Nephron progenitor cell (in vitro differentiated cells): ENCODE measurements around the gene MYL2.

Source experiments
- DNase-seq: peaks from one replicate; pipeline ENCODE4 v3.0.0; 2021
- H3K27ac Mint-ChIP-seq: 2 replicates; pipeline ENCODE4 v1.8.0; 2021; ENCODE audit warnings: mild to moderate bottlenecking, moderate library complexity, mixed read lengths
- H3K27me3 Mint-ChIP-seq: 2 replicates; pipeline ENCODE4 v1.8.0; 2021; ENCODE audit warnings: mild to moderate bottlenecking, low read depth, mixed read lengths; ENCODE audit not compliant: poor library complexity
- H3K36me3 Mint-ChIP-seq: 2 replicates; pipeline ENCODE4 v1.8.0; 2021; ENCODE audit warnings: low read depth, mixed read lengths
- H3K4me1 Mint-ChIP-seq: 2 replicates; pipeline ENCODE4 v1.8.0; 2021; ENCODE audit warnings: mixed read lengths
- H3K4me3 Mint-ChIP-seq: 2 replicates; pipeline ENCODE4 v1.8.0; 2021; ENCODE audit warnings: mild to moderate bottlenecking, moderate library complexity, mixed read lengths
- H3K9me3 Mint-ChIP-seq: 2 replicates; pipeline ENCODE4 v1.8.0; 2021; ENCODE audit warnings: mild to moderate bottlenecking, moderate library complexity, mixed read lengths
- TF ChIP-seq, protein P1 (sequence below): fragments of 200-600 bp; sonication (generic); IDR thresholded peaks from 2 replicates; pipeline ENCODE4 v1.5.0; 2021; ENCODE audit warnings: antibody characterized with exemption

MYL2 gene

DNA sequence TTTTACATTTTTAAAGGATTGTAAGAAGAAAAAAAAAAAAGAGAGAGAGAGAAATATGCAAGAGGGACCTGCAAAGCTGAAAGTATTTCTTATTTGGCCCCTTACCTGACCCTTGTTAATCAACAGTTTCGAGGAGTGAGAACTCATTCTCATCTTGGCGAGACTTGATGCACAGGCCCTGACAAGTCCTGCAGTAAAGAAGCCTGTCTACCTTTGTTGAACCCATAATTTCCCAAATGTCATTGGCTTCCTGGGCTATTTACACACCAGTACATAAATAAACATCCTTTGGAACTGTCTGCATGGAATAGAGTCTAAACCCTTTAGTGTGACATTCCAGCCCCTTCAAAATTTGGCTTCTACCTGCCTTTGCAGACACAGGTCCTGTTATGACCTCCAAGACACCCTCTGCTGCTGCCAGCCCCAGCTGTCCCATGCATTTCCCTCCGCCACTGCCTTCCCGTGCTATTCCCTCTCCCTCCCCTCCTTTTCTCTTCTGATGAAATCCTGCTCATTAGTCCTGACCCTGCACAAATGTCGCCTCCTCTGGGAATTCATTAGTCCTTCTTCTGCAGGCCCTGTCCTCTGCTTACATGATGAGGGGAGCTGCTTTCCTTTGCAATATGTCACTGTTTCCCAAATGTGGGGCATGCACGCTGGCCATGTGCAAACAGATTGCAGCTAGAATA lies 35.1 kb downstream of the MYL2 start:
- DNase-seq: peak; percentile 19
- Mint-ChIP-seq H3K36me3 (no peaks in the 10 kb centered on the region), H3K9me3 (peaks cover 4% of the 10 kb centered on the region), H3K4me3 (no peak overlapping the region), H3K27ac (no peak overlapping the region), H3K4me1 (peaks cover 22% of the 10 kb centered on the region), H3K27me3 (peaks cover 20% of the 10 kb centered on the region)
- TF ChIP-seq, protein P1, sequence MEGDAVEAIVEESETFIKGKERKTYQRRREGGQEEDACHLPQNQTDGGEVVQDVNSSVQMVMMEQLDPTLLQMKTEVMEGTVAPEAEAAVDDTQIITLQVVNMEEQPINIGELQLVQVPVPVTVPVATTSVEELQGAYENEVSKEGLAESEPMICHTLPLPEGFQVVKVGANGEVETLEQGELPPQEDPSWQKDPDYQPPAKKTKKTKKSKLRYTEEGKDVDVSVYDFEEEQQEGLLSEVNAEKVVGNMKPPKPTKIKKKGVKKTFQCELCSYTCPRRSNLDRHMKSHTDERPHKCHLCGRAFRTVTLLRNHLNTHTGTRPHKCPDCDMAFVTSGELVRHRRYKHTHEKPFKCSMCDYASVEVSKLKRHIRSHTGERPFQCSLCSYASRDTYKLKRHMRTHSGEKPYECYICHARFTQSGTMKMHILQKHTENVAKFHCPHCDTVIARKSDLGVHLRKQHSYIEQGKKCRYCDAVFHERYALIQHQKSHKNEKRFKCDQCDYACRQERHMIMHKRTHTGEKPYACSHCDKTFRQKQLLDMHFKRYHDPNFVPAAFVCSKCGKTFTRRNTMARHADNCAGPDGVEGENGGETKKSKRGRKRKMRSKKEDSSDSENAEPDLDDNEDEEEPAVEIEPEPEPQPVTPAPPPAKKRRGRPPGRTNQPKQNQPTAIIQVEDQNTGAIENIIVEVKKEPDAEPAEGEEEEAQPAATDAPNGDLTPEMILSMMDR: no peak

DNA sequence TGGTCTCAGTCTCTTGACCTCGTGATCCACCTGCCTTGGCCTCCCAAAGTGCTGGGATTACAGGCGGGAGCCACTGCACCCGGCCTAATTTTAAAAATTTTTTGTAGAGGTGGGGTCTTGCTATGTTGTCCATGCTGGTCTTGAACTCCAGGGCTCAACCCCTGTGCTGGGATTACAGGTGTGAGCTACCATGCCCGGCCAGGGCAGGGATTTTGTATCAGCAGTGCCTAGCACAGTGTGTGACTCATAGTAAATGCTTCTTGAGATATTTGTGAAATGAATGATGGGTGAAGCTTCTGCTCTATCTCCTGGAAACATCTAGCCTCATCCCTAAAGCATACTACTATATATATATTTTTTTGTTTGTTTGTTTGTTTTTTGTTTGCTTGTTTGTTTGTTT lies 37.1 kb downstream of the MYL2 start:
- peaks cover 4% of the 10 kb centered on the region for H3K9me3 Mint-ChIP-seq
- peaks cover 22% of the 10 kb centered on the region for H3K4me1 Mint-ChIP-seq
- DNase-seq: no peak
- TF ChIP-seq, protein P1: no peak
- no peak overlapping the region for H3K27ac Mint-ChIP-seq
- H3K27me3 Mint-ChIP-seq: peaks cover 16% of the 10 kb centered on the region
- no peaks in the 10 kb centered on the region for H3K36me3 Mint-ChIP-seq
- H3K4me3 Mint-ChIP-seq: no peak overlapping the region

DNA sequence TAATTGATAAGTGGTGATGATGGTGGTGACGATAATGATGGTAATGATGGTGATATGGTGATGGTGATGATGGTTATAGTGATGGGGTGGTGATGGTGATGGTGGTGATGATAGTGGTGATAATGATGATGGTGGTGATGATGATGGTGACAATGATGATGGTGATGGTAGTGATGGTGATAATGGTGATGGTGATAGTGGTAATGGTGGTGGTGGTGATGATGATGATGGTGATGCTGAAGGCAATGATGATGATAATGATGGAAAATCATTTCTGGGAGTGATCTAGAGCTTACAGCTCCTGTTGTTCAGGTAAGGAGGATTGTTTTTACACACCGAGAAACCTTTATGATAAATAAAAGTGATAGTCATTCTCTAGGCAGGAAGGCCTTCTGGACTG lies 39.7 kb downstream of the MYL2 start:
- peaks cover 15% of the 10 kb centered on the region for H3K4me1 Mint-ChIP-seq
- no peak overlapping the region for H3K4me3 Mint-ChIP-seq

DNA sequence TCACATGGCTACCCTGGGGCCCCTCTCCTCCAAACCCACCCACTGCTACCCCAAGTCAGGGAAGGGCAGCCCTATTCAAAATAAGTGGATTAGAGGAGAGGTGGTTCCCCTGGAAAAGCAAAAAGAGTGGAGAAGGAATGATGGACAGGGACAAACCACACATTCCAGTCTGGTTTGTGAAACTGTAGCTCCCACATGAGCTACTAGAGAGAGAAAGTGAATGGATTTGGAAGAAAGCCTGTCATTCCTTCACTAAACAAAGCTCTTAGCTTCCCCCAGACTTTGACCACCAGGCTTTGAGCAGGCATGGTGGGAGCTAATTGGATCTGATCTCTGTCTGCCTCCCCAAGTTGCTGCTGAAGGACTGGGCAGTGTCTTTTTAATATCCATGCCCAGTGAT lies 45.6 kb downstream of the MYL2 start:
- DNase-seq: no peak
- Mint-ChIP-seq H3K27ac (no peak overlapping the region), H3K36me3 (no peaks in the 10 kb centered on the region), H3K9me3 (peaks cover 6% of the 10 kb centered on the region), H3K27me3 (peaks cover 33% of the 10 kb centered on the region), H3K4me1 (no peaks in the 10 kb centered on the region), H3K4me3 (no peak overlapping the region)
- TF ChIP-seq, protein P1: no peak

More for the DNA sequence above, 39.7 kb downstream of the MYL2 start:
- H3K27ac Mint-ChIP-seq: no peak overlapping the region
- TF ChIP-seq, protein P1: no peak
- H3K36me3 Mint-ChIP-seq: no peaks in the 10 kb centered on the region
- peaks cover 20% of the 10 kb centered on the region for H3K27me3 Mint-ChIP-seq
- peaks cover 4% of the 10 kb centered on the region for H3K9me3 Mint-ChIP-seq
- DNase-seq: no peak

DNA sequence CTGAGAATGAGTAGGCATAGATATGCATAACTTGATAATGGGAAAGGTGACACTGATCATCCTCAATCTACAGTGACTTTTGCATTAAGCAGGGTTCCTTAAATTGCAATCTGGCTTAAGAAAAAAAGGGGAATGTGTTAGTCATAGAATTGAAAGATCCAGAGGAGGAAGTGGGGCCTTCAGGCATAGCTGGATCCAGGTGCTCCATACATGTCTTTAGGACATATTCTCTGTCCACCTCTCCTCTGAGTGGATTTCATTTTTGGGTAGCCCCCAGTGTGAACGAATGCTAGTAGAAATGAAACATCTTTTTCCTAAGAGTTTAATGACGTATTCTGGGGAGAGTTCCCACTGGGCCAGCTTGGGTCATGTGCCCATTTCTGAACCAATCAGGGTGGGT lies 46.0 kb downstream of the MYL2 start:
- TF ChIP-seq, protein P1: no peak
- no peak overlapping the region for H3K4me3 Mint-ChIP-seq
- no peak for DNase-seq
- H3K27ac Mint-ChIP-seq: no peak overlapping the region
- H3K36me3 Mint-ChIP-seq: no peaks in the 10 kb centered on the region
- peaks cover 29% of the 10 kb centered on the region for H3K27me3 Mint-ChIP-seq
- peaks cover 9% of the 10 kb centered on the region for H3K9me3 Mint-ChIP-seq
- H3K4me1 Mint-ChIP-seq: no peaks in the 10 kb centered on the region

DNA sequence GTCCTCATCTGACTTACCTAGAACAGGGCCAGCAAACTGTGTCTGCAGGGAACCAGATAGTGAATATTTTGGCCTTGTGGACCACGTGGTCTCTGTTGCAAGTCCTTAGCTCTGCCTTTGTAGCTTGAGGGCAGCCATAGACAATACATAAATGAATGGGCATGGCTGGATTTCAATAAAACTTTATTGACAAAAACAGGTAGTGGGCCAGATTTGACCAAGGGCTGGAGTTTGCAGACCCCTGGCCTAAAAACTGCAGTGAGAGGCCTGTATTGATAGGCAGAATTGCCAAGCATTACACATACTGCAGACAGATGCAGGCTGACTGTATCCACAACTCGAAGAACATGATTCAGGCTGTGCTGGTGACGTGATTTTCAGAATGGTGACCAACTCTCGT lies 48.3 kb downstream of the MYL2 start:
- TF ChIP-seq, protein P1: no peak
- Mint-ChIP-seq H3K36me3 (no peaks in the 10 kb centered on the region), H3K9me3 (peaks cover 18% of the 10 kb centered on the region), H3K4me1 (no peaks in the 10 kb centered on the region), H3K27ac (no peak overlapping the region), H3K4me3 (no peak overlapping the region), H3K27me3 (peaks cover 25% of the 10 kb centered on the region)
- DNase-seq: no peak
